ENCODE measurements around the gene ANO4.

DNA sequence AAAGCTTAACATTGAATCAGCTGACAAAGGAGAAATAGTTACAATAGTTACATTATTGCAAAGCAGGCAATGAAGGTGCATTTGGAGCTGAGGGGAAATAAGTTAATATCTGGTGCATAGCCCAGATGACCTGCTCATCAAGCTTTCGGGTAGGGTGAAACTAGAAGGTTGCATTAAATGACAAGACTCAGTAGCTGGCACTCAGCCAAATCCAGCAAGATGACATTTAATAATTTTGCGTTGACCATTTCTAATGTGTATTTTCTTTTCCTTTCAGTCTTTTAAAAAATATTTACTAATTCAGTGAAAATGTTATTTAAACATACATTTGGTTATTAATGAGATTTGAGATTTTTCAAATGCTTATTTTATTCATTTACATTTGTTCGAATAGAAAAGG is 226.9 kb downstream of the ANO4 start:
- TF ChIP-seq POLR2AphosphoS5 (IDR thresholded peaks at IDR 0.05) (no peak), EP300 (IDR thresholded peaks at IDR 0.05) (no peak)
- TF ChIP-seq, protein P1, sequence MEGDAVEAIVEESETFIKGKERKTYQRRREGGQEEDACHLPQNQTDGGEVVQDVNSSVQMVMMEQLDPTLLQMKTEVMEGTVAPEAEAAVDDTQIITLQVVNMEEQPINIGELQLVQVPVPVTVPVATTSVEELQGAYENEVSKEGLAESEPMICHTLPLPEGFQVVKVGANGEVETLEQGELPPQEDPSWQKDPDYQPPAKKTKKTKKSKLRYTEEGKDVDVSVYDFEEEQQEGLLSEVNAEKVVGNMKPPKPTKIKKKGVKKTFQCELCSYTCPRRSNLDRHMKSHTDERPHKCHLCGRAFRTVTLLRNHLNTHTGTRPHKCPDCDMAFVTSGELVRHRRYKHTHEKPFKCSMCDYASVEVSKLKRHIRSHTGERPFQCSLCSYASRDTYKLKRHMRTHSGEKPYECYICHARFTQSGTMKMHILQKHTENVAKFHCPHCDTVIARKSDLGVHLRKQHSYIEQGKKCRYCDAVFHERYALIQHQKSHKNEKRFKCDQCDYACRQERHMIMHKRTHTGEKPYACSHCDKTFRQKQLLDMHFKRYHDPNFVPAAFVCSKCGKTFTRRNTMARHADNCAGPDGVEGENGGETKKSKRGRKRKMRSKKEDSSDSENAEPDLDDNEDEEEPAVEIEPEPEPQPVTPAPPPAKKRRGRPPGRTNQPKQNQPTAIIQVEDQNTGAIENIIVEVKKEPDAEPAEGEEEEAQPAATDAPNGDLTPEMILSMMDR (IDR thresholded peaks at IDR 0.05) = no peak

Data from stomach (tissue), 4 donors.